GM18861 (cell line): Measurements from ENCODE around the gene HLA-B.
"Not testable (repeated sequence)": the region's sequence is repeated elsewhere in the genome, so short reads cannot be mapped to it uniquely, and the experiment has no call there.

Experiments
- ATAC-seq: cut with Tn5 transposase; IDR thresholded peaks from one replicate; pipeline ENCODE4 v1.9.1; 2021; ENCODE audit not compliant: unreplicated experiment

The HLA-B gene

GRCh38 chr6:31356946-31357466, at the start of gene HLA-B:
Gene HLA-B, minus strand, starts transcription at chr6:31357179. Its CDS starts 21 bp downstream, at chr6:31357158.
- peak; percentile 71 for ATAC-seq

- ATAC-seq = no peak
Observed at GRCh38 chr6:31405996-31406395, 49.0 kb upstream of the HLA-B start.

GRCh38 chr6:31404061-31404364, 47.0 kb upstream of the HLA-B start:
- ATAC-seq = not testable (repeated sequence)

GRCh38 chr6:31403283-31404060, 46.5 kb upstream of the HLA-B start, which contains the start of gene MICA:
Gene MICA, plus strand, starts transcription at chr6:31403595. Its CDS starts 38 bp downstream, at chr6:31403633.
- peak; percentile 38 for ATAC-seq

GRCh38 chr6:31402324-31403282, 45.6 kb upstream of the HLA-B start:
- peak; percentile 2 for ATAC-seq

- no peak for ATAC-seq
Observed at GRCh38 chr6:31401403-31401802, 44.4 kb upstream of the HLA-B start.

- ATAC-seq = no peak
Observed at GRCh38 chr6:31400467-31401289, 43.7 kb upstream of the HLA-B start.

GRCh38 chr6:31399589-31400466, 42.8 kb upstream of the HLA-B start:
- no peak for ATAC-seq

GRCh38 chr6:31397901-31398525, 41.0 kb upstream of the HLA-B start:
- no peak for ATAC-seq

GRCh38 chr6:31397153-31397499, 40.1 kb upstream of the HLA-B start:
- not testable (repeated sequence) for ATAC-seq

GRCh38 chr6:31396422-31397152, 39.6 kb upstream of the HLA-B start:
- ATAC-seq = no peak

- no peak for ATAC-seq
Observed at GRCh38 chr6:31395832-31396231, 38.9 kb upstream of the HLA-B start.

GRCh38 chr6:31394381-31394780, 37.4 kb upstream of the HLA-B start:
- ATAC-seq = no peak

GRCh38 chr6:31393932-31394331, 37.0 kb upstream of the HLA-B start:
- no peak for ATAC-seq

- ATAC-seq = not testable (repeated sequence)
Observed at GRCh38 chr6:31389802-31390132, 32.8 kb upstream of the HLA-B start.

- ATAC-seq = not testable (repeated sequence)
Observed at GRCh38 chr6:31388916-31389801, 32.2 kb upstream of the HLA-B start.

- no peak for ATAC-seq
Observed at GRCh38 chr6:31386977-31387376, 30.0 kb upstream of the HLA-B start.

- no peak for ATAC-seq
Observed at GRCh38 chr6:31386099-31386498, 29.1 kb upstream of the HLA-B start.
